ENCODE results near the gene PHLDA3.

GRCh38 chr1:201430776-201431175 is 38.2 kb downstream of the PHLDA3 start:
- no peak for TF ChIP-seq CTCF (IDR thresholded peaks at IDR 0.05)
- no peak for TF ChIP-seq POLR2A (IDR thresholded peaks at IDR 0.05)
